Endodermal cell (in vitro differentiated cells): Measurements from ENCODE around the gene NTRK3. TPM values are rescaled to one million over a fixed set of nuclear protein-coding genes. Genes with fewer than 3 reads are reported as not detected.
A peak's percentile ranks its signal among the peaks of the same experiment; 100 is the strongest.

Experiments
- DNase-seq: peaks from one replicate; pipeline ENCODE4 v3.0.0-alpha.2; 2017
- H3K27ac ChIP-seq: 2 replicates; pipeline ENCODE4 v1.5.1; 2013; ENCODE audit warnings: mild to moderate bottlenecking, low read depth, low read length, moderate library complexity
- H3K27me3 ChIP-seq: 2 replicates; pipeline ENCODE4 v1.6.1; 2013; ENCODE audit warnings: mild to moderate bottlenecking, low read length, moderate library complexity; ENCODE audit not compliant: insufficient read depth, control insufficient read depth, poor library complexity, severe bottlenecking
- H3K36me3 ChIP-seq: 2 replicates; pipeline ENCODE4 v1.7.0; 2013; ENCODE audit warnings: mild to moderate bottlenecking, low read length, moderate library complexity; ENCODE audit not compliant: control insufficient read depth, insufficient read depth
- H3K4me1 ChIP-seq: one replicate; pipeline ENCODE4 v1.7.0; 2013; ENCODE audit warnings: low read length; ENCODE audit not compliant: control insufficient read depth, insufficient read depth
- H3K4me3 ChIP-seq: 2 replicates; pipeline ENCODE4 v1.5.1; 2013; ENCODE audit warnings: mild to moderate bottlenecking, low read length, moderate library complexity
- H3K9ac ChIP-seq: 2 replicates; pipeline ENCODE4 v1.6.1; 2013; ENCODE audit warnings: mild to moderate bottlenecking, low read length, moderate library complexity; ENCODE audit not compliant: poor library complexity, severe bottlenecking; ENCODE audit errors: extremely low read depth
- H3K9me3 ChIP-seq: 2 replicates; pipeline ENCODE4 v1.6.1; 2013; ENCODE audit warnings: mild to moderate bottlenecking, low read length, moderate library complexity; ENCODE audit not compliant: control insufficient read depth
- H3K27ac Mint-ChIP-seq: 2 replicates; pipeline ENCODE4 v1.8.0; 2020; ENCODE audit warnings: mixed read lengths
- H3K27me3 Mint-ChIP-seq: 2 replicates; pipeline ENCODE4 v1.8.0; 2021; ENCODE audit warnings: mild to moderate bottlenecking, mixed read lengths; ENCODE audit not compliant: insufficient read depth
- H3K36me3 Mint-ChIP-seq: 2 replicates; pipeline ENCODE4 v1.8.0; 2020; ENCODE audit warnings: low read depth, mixed read lengths
- H3K4me1 Mint-ChIP-seq: 2 replicates; pipeline ENCODE4 v1.8.0; 2020; ENCODE audit warnings: mixed read lengths
- H3K4me3 Mint-ChIP-seq: 2 replicates; pipeline ENCODE4 v1.8.0; 2020; ENCODE audit warnings: mild to moderate bottlenecking, moderate library complexity, mixed read lengths
- H3K9me3 Mint-ChIP-seq: 2 replicates; pipeline ENCODE4 v1.8.0; 2020; ENCODE audit warnings: mild to moderate bottlenecking, mixed read lengths
- WGBS, 2 experiments: methylation state at CpG; one replicate each; pipeline versions ENCODE4 v1.1.5 to v1.1.7; 2013; ENCODE audit warnings: missing lambda C conversion rate in 2 of 2, mixed read lengths in 1 of 2; ENCODE audit not compliant: insufficient coverage in 1 of 2, insufficient read length in 1 of 2; 5-methylcytosine and 5-hydroxymethylcytosine counted together
- total RNA-seq, 2 donors: library from RNA; stranded (reverse); fragmentation: NEBNext Ultra II Directional in 1 of 2; extraction: Animal tissue kit (Norgen Biotek cat#: 25700) in 1 of 2; gene quantifications; 2 replicates in 1 of 2; 3 replicates in 1 of 2; pipeline ENCODE4 v1.2.1, GENCODE V29; 2021
- TF ChIP-seq, protein P1 (sequence below): fragments of 200-600 bp; sonication (generic); conservative IDR thresholded peaks from 2 replicates; pipeline ENCODE4 v1.5.0; 2021; ENCODE audit warnings: antibody characterized with exemption, mild to moderate bottlenecking

The NTRK3 gene
- total RNA-seq, 2 donors from 2014 or later: 0.11 to 0.86 TPM

DNA sequence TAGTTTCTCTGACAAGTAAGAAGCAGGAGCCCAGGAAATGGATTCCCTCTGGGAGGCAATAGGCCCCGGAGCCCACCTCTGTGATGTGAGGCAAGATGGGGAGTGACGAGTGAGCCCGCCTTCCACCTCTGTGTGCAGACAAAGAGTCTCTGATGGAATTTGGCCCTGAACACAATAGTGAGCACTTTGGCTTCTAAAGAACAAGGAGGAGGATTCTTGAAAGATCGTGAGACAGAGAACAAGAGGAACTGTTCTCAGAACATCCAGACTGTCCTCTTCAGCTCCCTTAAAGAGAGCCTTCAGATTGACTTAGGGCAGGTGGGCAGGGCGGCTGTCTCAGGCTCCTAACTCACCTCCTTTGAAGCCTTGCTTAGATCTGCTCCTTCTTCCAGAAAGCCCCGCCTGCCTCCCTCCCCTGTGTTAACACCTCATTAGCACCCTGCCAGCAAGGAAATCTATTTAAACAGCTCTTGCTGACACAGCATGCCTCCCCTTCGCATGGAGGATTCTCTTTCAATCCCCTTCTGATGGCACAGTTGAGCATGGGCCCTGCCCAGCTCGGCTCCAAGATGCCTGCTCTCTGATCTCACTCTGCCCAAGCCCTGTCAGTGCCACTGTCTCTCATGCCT lies 430.3 kb downstream of the NTRK3 start:
- TF ChIP-seq, protein P1, sequence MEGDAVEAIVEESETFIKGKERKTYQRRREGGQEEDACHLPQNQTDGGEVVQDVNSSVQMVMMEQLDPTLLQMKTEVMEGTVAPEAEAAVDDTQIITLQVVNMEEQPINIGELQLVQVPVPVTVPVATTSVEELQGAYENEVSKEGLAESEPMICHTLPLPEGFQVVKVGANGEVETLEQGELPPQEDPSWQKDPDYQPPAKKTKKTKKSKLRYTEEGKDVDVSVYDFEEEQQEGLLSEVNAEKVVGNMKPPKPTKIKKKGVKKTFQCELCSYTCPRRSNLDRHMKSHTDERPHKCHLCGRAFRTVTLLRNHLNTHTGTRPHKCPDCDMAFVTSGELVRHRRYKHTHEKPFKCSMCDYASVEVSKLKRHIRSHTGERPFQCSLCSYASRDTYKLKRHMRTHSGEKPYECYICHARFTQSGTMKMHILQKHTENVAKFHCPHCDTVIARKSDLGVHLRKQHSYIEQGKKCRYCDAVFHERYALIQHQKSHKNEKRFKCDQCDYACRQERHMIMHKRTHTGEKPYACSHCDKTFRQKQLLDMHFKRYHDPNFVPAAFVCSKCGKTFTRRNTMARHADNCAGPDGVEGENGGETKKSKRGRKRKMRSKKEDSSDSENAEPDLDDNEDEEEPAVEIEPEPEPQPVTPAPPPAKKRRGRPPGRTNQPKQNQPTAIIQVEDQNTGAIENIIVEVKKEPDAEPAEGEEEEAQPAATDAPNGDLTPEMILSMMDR: no peak
- H3K27me3 ChIP-seq: peaks cover 87% of the 10 kb centered on the region
- H3K9me3 ChIP-seq: no peaks in the 10 kb centered on the region
- no peak overlapping the region for H3K27ac ChIP-seq
- no peaks in the 10 kb centered on the region for H3K4me1 ChIP-seq
- H3K27ac Mint-ChIP-seq: no peak overlapping the region
- H3K9me3 Mint-ChIP-seq: peaks cover 11% of the 10 kb centered on the region
- no peak overlapping the region for H3K4me3 Mint-ChIP-seq
- peak; percentile 95 for DNase-seq
- H3K4me1 Mint-ChIP-seq: peaks cover 20% of the 10 kb centered on the region
- peaks cover 2% of the 10 kb centered on the region for H3K36me3 Mint-ChIP-seq
- no peak overlapping the region for H3K9ac ChIP-seq
- no peak overlapping the region for H3K4me3 ChIP-seq
- 26 to 28% methylated on average over 7 to 8 of the region's 8 CpGs for WGBS, 2 experiments
- no peaks in the 10 kb centered on the region for H3K36me3 ChIP-seq
- peaks cover 94% of the 10 kb centered on the region for H3K27me3 Mint-ChIP-seq

DNA sequence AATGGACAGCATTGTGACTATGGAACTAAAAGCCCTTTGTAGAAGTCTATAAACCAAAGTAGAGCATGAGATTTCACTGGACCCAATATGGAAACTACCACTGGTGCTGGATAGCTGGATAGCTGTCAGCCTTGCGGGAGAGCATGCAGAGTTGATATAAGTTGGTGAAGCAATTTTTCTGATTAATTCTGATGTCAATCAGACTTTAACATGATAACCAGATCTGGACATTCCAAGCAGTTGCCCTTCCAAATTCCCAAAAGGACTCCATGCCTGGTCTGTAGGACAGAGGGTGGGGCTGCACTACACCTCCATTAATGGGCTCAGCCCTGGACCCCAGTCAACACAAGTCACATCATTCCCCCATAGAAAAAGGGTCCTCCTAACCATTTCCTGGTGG lies 437.8 kb downstream of the NTRK3 start:
- H3K9me3 Mint-ChIP-seq: no peaks in the 10 kb centered on the region
- no peaks in the 10 kb centered on the region for H3K4me1 Mint-ChIP-seq
- H3K27ac Mint-ChIP-seq: no peak overlapping the region
- H3K4me1 ChIP-seq: no peaks in the 10 kb centered on the region
- H3K36me3 Mint-ChIP-seq: no peaks in the 10 kb centered on the region
- no peak overlapping the region for H3K9ac ChIP-seq
- 100% methylated on average over 1 of the region's 1 CpG; no CpG with 5 or more reads in 1 of the 2 experiments for WGBS, 2 experiments
- H3K27ac ChIP-seq: no peak overlapping the region
- H3K27me3 Mint-ChIP-seq: peaks cover 90% of the 10 kb centered on the region
- no peak for DNase-seq
- no peaks in the 10 kb centered on the region for H3K9me3 ChIP-seq
- no peak overlapping the region for H3K4me3 Mint-ChIP-seq
- H3K36me3 ChIP-seq: no peaks in the 10 kb centered on the region
- H3K27me3 ChIP-seq: peaks cover 88% of the 10 kb centered on the region
- TF ChIP-seq, protein P1: no peak
- H3K4me3 ChIP-seq: no peak overlapping the region

DNA sequence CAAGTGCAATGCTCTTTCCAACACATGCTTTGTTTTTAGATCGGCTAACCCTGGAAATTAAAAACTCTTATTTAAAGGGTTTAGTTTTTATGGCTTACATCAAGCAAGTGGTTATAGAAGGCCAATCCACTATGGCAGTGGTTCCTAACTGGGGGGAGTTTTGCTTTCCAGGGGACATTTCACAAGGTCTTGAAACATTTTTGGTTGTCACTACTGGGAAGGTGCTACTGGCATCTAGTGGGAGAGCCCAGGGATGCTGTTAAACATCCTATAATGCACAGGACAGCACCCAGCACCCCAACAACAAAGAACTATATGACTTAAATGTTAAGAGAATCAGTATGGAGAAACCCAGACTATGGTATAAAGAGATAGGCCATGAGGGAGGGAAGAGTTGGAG lies 439.0 kb downstream of the NTRK3 start:
- H3K9ac ChIP-seq: no peak overlapping the region
- H3K36me3 ChIP-seq: no peaks in the 10 kb centered on the region
- no peak for DNase-seq
- H3K27ac ChIP-seq: no peak overlapping the region
- H3K4me3 ChIP-seq: no peak overlapping the region
- Mint-ChIP-seq H3K4me1 (no peaks in the 10 kb centered on the region), H3K27ac (no peak overlapping the region), H3K9me3 (no peaks in the 10 kb centered on the region), H3K4me3 (no peak overlapping the region), H3K27me3 (peaks cover 79% of the 10 kb centered on the region), H3K36me3 (no peaks in the 10 kb centered on the region)
- TF ChIP-seq, protein P1: no peak
- peaks cover 81% of the 10 kb centered on the region for H3K27me3 ChIP-seq
- 100% methylated on average over 1 of the region's 1 CpG; no CpG with 5 or more reads in 1 of the 2 experiments for WGBS, 2 experiments
- H3K9me3 ChIP-seq: no peaks in the 10 kb centered on the region
- no peaks in the 10 kb centered on the region for H3K4me1 ChIP-seq
